Sigmoid colon (tissue), 7 donors: ENCODE results near the gene HTT. TPM values are rescaled to one million over a fixed set of nuclear protein-coding genes. Genes with fewer than 3 reads are reported as not detected.
A peak's percentile ranks its signal among the peaks of the same experiment; 100 is the strongest.

ENCODE experiments used
- DNase-seq: peaks from one replicate; pipeline ENCODE4 v3.0.0-alpha.2; 2019
- H3K27ac ChIP-seq, 4 donors: fragments of 200-600 bp; sonication (generic); one replicate each; pipeline ENCODE4 v1.5.1; 2016 to 2019; ENCODE audit warnings: mild to moderate bottlenecking in 1 of 4
- H3K27me3 ChIP-seq, 3 donors: fragments of 200-600 bp; sonication (generic); one replicate each; pipeline ENCODE4 v1.5.1; 2019; ENCODE audit warnings: mild to moderate bottlenecking in 1 of 3
- H3K36me3 ChIP-seq, 4 donors: fragments of 200-600 bp; sonication (generic); one replicate each; pipeline ENCODE4 v1.5.1; 2016 to 2019
- H3K4me1 ChIP-seq, 4 donors: fragments of 200-600 bp; sonication (generic); one replicate each; pipeline ENCODE4 v1.5.1; 2017 to 2019
- H3K4me3 ChIP-seq, 4 donors: fragments of 200-600 bp; sonication (generic); one replicate each; pipeline ENCODE4 v1.5.1; 2017 to 2019; ENCODE audit warnings: mild to moderate bottlenecking in 2 of 4, moderate library complexity in 1 of 4
- H3K9me3 ChIP-seq, 4 donors: fragments of 200-600 bp in 3 of 4; sonication (generic) in 3 of 4; one replicate each; pipeline versions ENCODE4 v1.5.1 to v1.6.1; 2013 to 2019
- EP300 ChIP-seq, 4 donors: sonication (generic); formaldehyde crosslinking; IDR thresholded peaks; one replicate each; pipeline ENCODE4 v1.6.1; 2017; ENCODE audit warnings: antibody characterized with exemption in 4 of 4
- POLR2A ChIP-seq, 2 donors: fragments of 450-650 bp; IDR thresholded peaks; one replicate each; pipeline ENCODE4 v1.6.1; 2016; ENCODE audit warnings: antibody characterized with exemption in 2 of 2, mild to moderate bottlenecking in 2 of 2, moderate library complexity in 2 of 2
- POLR2AphosphoS5 ChIP-seq, 4 donors: sonication (generic); formaldehyde crosslinking; IDR thresholded peaks; one replicate each; pipeline ENCODE4 v1.6.1; 2017; ENCODE audit warnings: antibody characterized with exemption in 4 of 4
- WGBS, 2 donors: extraction: QIAGEN DNeasy Blood & Tissue Kit; methylation state at CpG; one replicate each; pipeline ENCODE4 v1.1.7; 2013; 5-methylcytosine and 5-hydroxymethylcytosine counted together
- intact Hi-C: fragments of 100-400 bp; cut with DNase I; formaldehyde crosslinking; loops from one replicate; pipeline ENCODE4 v1.15.1; 2023
- polyA plus RNA-seq, 3 donors: library from polyadenylated mRNA; stranded (reverse); fragments of 200-250 nt; gene quantifications; one replicate each; pipeline ENCODE4 v1.2.3, GENCODE V29; 2013
- total RNA-seq, 4 donors: library from RNA; depleted of rRNA; stranded (reverse); fragments of >200 nt; gene quantifications; one replicate each; pipeline ENCODE4 v1.1.0, GENCODE V29; 2016
- TF ChIP-seq, protein P1 (sequence below), 4 experiments: fragments of 450-650 bp in 3 of 4; fragments of 200-600 bp in 1 of 4; IDR thresholded peaks; one replicate each; pipeline ENCODE4 v1.5.1; 2016 to 2019; ENCODE audit warnings: antibody characterized with exemption in 4 of 4, mild to moderate bottlenecking in 3 of 4, moderate library complexity in 2 of 4
- donor health status: healthy with polysubstance abuse.
- donor health status: Bipolar disorder and iron deficiency.
- donor health status: healthy.

HTT gene
- total and polyA plus RNA-seq, 7 donors: 6.5 to 41.5 (median 22.7) TPM

DNA sequence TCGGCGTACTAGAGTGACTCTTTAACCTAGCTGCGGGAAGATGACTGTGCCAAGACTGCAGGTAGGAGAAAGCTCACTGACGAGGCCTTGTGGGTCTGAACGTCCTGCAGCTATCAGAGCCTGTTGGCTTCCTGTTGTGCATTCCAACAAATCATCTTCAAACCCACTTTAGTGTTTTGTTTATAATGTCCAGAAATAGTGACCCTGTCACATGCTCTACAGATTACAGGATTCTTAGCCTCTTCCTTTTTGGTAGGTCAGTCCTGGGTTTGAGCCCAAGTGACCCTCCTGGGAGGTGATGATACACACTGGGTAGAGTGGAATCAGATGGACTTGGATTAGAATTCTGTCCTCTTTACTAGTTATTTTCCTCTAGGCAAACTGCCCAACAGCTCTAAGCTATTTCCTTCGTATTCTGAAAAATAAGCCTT, 33.2 kb downstream of the HTT start:
- no peaks in the 10 kb centered on the region for H3K9me3 ChIP-seq
- peak overlapping the region; percentile 29 to 79 (median 56) for H3K27ac ChIP-seq
- H3K27me3 ChIP-seq: no peaks in the 10 kb centered on the region
- WGBS, 2 donors: 89 to 90% methylated on average over 6 of the region's 6 CpGs
- intact Hi-C loops: loop anchor here (2.0 to 5.0 kb wide), 3 partner anchors 15 to 335 kb away; partner anchors contain the start of gene HGFAC
- H3K4me3 ChIP-seq: no peak overlapping the region
- H3K36me3 ChIP-seq: peaks cover 0 to 69% (median 9%) of the 10 kb centered on the region in 4 donors
- TF ChIP-seq POLR2AphosphoS5 (IDR thresholded peaks at IDR 0.05): no peak
- TF ChIP-seq, protein P1, sequence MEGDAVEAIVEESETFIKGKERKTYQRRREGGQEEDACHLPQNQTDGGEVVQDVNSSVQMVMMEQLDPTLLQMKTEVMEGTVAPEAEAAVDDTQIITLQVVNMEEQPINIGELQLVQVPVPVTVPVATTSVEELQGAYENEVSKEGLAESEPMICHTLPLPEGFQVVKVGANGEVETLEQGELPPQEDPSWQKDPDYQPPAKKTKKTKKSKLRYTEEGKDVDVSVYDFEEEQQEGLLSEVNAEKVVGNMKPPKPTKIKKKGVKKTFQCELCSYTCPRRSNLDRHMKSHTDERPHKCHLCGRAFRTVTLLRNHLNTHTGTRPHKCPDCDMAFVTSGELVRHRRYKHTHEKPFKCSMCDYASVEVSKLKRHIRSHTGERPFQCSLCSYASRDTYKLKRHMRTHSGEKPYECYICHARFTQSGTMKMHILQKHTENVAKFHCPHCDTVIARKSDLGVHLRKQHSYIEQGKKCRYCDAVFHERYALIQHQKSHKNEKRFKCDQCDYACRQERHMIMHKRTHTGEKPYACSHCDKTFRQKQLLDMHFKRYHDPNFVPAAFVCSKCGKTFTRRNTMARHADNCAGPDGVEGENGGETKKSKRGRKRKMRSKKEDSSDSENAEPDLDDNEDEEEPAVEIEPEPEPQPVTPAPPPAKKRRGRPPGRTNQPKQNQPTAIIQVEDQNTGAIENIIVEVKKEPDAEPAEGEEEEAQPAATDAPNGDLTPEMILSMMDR (IDR thresholded peaks at IDR 0.05): no peak
- no peak for TF ChIP-seq POLR2A (IDR thresholded peaks at IDR 0.05)
- no peak for TF ChIP-seq EP300 (IDR thresholded peaks at IDR 0.05)
- peaks cover 0 to 20% (median 15%) of the 10 kb centered on the region in 4 donors for H3K4me1 ChIP-seq
- DNase-seq: peak; percentile 83

DNA sequence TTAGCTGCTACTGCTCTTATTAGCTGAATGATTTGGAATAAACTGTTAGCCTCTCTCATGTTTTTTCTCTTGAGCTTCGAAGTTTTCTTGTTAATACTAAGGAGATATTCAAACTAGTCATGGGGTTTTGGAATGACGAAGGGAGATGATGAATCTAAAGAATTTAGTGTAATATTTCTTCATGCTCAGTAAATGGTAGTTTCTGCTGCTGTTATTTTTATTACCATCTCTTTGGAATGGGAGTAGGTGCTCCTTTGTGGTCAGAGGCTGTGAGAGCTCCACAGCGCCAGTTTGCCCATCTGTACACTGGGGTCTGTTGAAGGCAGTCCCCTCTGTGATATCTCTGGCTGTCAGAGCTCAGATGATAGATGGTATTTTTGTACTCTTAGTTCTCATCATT, 33.7 kb downstream of the HTT start:
- H3K9me3 ChIP-seq: no peaks in the 10 kb centered on the region
- peaks cover 0 to 74% (median 9%) of the 10 kb centered on the region in 4 donors for H3K36me3 ChIP-seq
- WGBS, 2 donors: 88 to 94% methylated on average over 3 of the region's 3 CpGs
- no peak overlapping the region for H3K4me3 ChIP-seq
- intact Hi-C loops: loop anchor here (5.0 kb wide), 1 partner anchor 334 kb away; the partner anchor contains the start of gene HGFAC
- TF ChIP-seq EP300 (IDR thresholded peaks at IDR 0.05) (no peak), POLR2AphosphoS5 (IDR thresholded peaks at IDR 0.05) (no peak), POLR2A (IDR thresholded peaks at IDR 0.05) (no peak)
- TF ChIP-seq, protein P1 (IDR thresholded peaks at IDR 0.05): no peak
- peaks cover 0 to 20% (median 15%) of the 10 kb centered on the region in 4 donors for H3K4me1 ChIP-seq
- H3K27ac ChIP-seq: peak overlapping the region; percentile 29 to 79 (median 56)
- H3K27me3 ChIP-seq: no peaks in the 10 kb centered on the region
- DNase-seq: no peak

DNA sequence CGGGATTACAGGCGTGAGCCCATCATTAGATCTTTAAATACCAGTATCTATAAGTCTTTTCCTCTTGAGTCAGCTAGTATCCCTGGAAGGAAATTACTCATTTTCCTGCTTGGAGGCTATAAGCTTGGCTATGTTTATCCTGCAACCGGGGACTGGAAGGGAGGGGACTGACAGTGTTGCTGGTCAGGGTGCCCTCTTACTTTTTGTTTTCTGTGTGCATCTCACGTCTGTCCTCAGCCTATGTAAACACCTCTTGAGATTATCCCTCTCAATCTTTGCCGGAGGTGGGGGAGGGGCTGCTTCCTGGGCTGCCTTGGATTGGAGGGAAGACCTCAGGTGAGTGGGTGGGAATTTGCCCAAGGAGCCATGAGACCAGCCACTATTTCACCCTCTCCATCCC, 37.0 kb downstream of the HTT start:
- Histone ChIP-seq H3K4me1 (peaks cover 0 to 23% (median 17%) of the 10 kb centered on the region in 4 donors), H3K9me3 (no peaks in the 10 kb centered on the region), H3K4me3 (no peak overlapping the region), H3K27me3 (no peaks in the 10 kb centered on the region), H3K36me3 (peaks cover 7 to 78% (median 13%) of the 10 kb centered on the region in 4 donors), H3K27ac (peak overlapping the region in 2 of 4 donors; percentile 20 to 67)
- DNase-seq: no peak
- intact Hi-C loops: no loop called here
- WGBS, 2 donors: 78 to 82% methylated on average over 5 of the region's 5 CpGs
- no peak for TF ChIP-seq EP300 (IDR thresholded peaks at IDR 0.05)
- no peak for TF ChIP-seq POLR2AphosphoS5 (IDR thresholded peaks at IDR 0.05)
- no peak for TF ChIP-seq POLR2A (IDR thresholded peaks at IDR 0.05)
- TF ChIP-seq, protein P1 (IDR thresholded peaks at IDR 0.05): no peak

DNA sequence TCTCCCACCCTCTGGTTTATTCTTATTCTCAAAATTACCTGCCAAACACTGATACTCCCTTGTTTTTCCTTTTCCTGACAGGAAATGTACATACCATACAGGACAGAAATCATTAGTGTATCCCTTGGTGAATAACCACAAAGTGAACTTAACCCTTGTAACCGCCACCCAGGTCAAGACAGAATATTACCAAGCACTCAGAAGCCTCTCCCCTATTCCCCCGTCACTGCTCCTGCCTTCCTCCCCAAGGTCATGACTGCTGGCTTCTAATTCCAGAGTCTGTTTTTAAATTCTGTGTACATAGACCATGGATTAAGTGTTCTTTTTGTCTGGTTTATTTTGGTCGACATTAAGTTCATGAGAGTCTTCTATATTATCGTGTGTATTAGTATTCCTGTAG, 37.7 kb downstream of the HTT start:
- intact Hi-C loops: no loop called here
- peak overlapping the region in 1 of 4 donors; percentile 67 for H3K27ac ChIP-seq
- no peak for DNase-seq
- peaks cover 14 to 83% (median 19%) of the 10 kb centered on the region in 4 donors for H3K36me3 ChIP-seq
- H3K4me3 ChIP-seq: no peak overlapping the region
- TF ChIP-seq EP300 (IDR thresholded peaks at IDR 0.05) (no peak), POLR2A (IDR thresholded peaks at IDR 0.05) (no peak), POLR2AphosphoS5 (IDR thresholded peaks at IDR 0.05) (no peak)
- TF ChIP-seq, protein P1 (IDR thresholded peaks at IDR 0.05): no peak
- peaks cover 0 to 22% (median 13%) of the 10 kb centered on the region in 4 donors for H3K4me1 ChIP-seq
- no peaks in the 10 kb centered on the region for H3K9me3 ChIP-seq
- H3K27me3 ChIP-seq: no peaks in the 10 kb centered on the region
- 82 to 87% methylated on average over 4 of the region's 4 CpGs for WGBS, 2 donors
